Measurements from ENCODE around the gene EHMT2. TPM values are rescaled to one million over a fixed set of nuclear protein-coding genes. Genes with fewer than 3 reads are reported as not detected.
A peak's percentile ranks its signal among the peaks of the same experiment; 100 is the strongest.

The EHMT2 gene
- total and polyA plus RNA-seq, 2 of the 8 experiments (the other 6 are each of a cell fraction or from before 2014, with no cell fraction given): 125 to 177 TPM

GRCh38 chr6:31901953-31902643 lies 4.6 kb upstream of the EHMT2 start, which contains the start of gene ZBTB12:
Gene ZBTB12 (minus strand): TSS chr6:31902086. CDS start chr6:31901305, 781 bp downstream.
- H3K9ac ChIP-seq (replicated peaks in 1 of 4; ENCODE audit: extremely low read depth in 1 of 4, low read depth in 3 of 4, low read length in 3 of 4): peak within 1 kb of the TSS in 3 of 4 experiments; percentile 34 to 57 (median 42); a peak in 5 of 7 replicates
- peaks cover 0 to 18% (median 12%) of the 10 kb centered on the region in 4 experiments; a peak in 6 of 7 replicates for H3K4me1 ChIP-seq (replicated peaks in 1 of 4; ENCODE audit: control insufficient read depth in 3 of 4, insufficient read depth in 4 of 4, low read length in 3 of 4)
- peak within 1 kb of the TSS; percentile 20 for H4K5ac ChIP-seq (ENCODE audit: insufficient read length, low read depth, low read length)
- 0 out of 2 replicates have a peak within 1 kb of the TSS, but pooled peaks have one; percentile 6 for H2BK20ac ChIP-seq (ENCODE audit: low read length)
- WGBS, 2 experiments (ENCODE audit: extremely low coverage in 1 of 2, insufficient coverage in 1 of 2, insufficient read length in 1 of 2, insufficient replicate concordance in 2 of 2, low coverage in 1 of 2, low lambda C conversion rate in 2 of 2, missing lambda C conversion rate in 1 of 2): 2% methylated on average over 47 of the region's 77 CpGs; no CpG with 5 or more reads in 1 of the 2 experiments
- H2AK5ac ChIP-seq (ENCODE audit: low read depth, low read length): no peak within 1 kb of the TSS
- H2BK120ac ChIP-seq (replicated peaks; ENCODE audit: low read depth, low read length): no peak within 1 kb of the TSS
- H2AFZ ChIP-seq (ENCODE audit: low read length): no peak within 1 kb of the TSS
- peak within 1 kb of the TSS; percentile 95 for H3K18ac ChIP-seq (ENCODE audit: extremely low read depth, low read length)
- DNase-seq (ENCODE audit: low read depth in 1 of 2, low spot score in 2 of 2): peak; percentile 86 to 93
- no peak within 1 kb of the TSS for H3K27ac ChIP-seq (ENCODE audit: low read depth, low read length)
- H3K4me2 ChIP-seq (ENCODE audit: insufficient read depth in 1 of 2, low read depth in 2 of 2, low read length in 2 of 2): peak within 1 kb of the TSS; percentile 86
- H3K36me3 ChIP-seq (ENCODE audit: control insufficient read depth in 2 of 4, insufficient read depth in 4 of 4, low read length in 3 of 4): peaks cover 0 to 5% (median 3%) of the 10 kb centered on the region in 4 experiments; a peak in 3 of 8 replicates
- H3K23ac ChIP-seq (ENCODE audit: insufficient read length): no peak within 1 kb of the TSS
- peak within 1 kb of the TSS; percentile 62 for H4K91ac ChIP-seq (replicated peaks; ENCODE audit: insufficient read length, low read length)
- no peaks in the 10 kb centered on the region for H3K9me3 ChIP-seq (ENCODE audit: insufficient read depth in 2 of 2, low read depth in 1 of 2, low read length in 1 of 2)
- peak within 1 kb of the TSS; percentile 19 for H3K4ac ChIP-seq (replicated peaks; ENCODE audit: insufficient read length, low read depth, low read length)
- peak within 1 kb of the TSS; percentile 42 for H3K56ac ChIP-seq (replicated peaks; ENCODE audit: insufficient read length, low read depth, low read length)
- H2BK12ac ChIP-seq (ENCODE audit: low read depth, low read length): peak within 1 kb of the TSS; percentile 68
- H3K79me2 ChIP-seq (ENCODE audit: control insufficient read depth in 1 of 2, insufficient read depth in 2 of 2, low read length in 2 of 2): peaks cover 0 to 12% of the 10 kb centered on the region in 2 experiments; a peak in 2 of 4 replicates
- no peaks in the 10 kb centered on the region for H3K27me3 ChIP-seq (replicated peaks in 1 of 4; ENCODE audit: control insufficient read depth in 3 of 4, extremely low read depth in 1 of 4, insufficient read depth in 3 of 4, low read length in 3 of 4)
- no peak for FAIRE-seq
- H3K14ac ChIP-seq (ENCODE audit: insufficient read length): no peak within 1 kb of the TSS
- ChIA-PET CTCF (ENCODE audit: partially characterized antibody) (interaction anchor here (0.9 to 1.3 kb wide), 3 partner anchors 44 to 50 kb away, joined by 3 to 5 read pairs (median 3); partner anchors contain the start of gene CFB), POLR2A (ENCODE audit: partially characterized antibody) (interaction anchor here (0.7 to 1.2 kb wide), 9 partner anchors 11 to 188 kb away, joined by 3 to 5 read pairs (median 3); partner anchors contain the start of genes HSPA1A and HSPA1L)
- H2BK15ac ChIP-seq (ENCODE audit: low read length): peak within 1 kb of the TSS; percentile 81
- peak within 1 kb of the TSS; percentile 42 for H4K8ac ChIP-seq (ENCODE audit: extremely low read depth, insufficient read depth, low read length)
- peak within 1 kb of the TSS; percentile 90; the same call in 1 of the 2 replicates for H2BK5ac ChIP-seq (ENCODE audit: low read depth, low read length)
- peaks cover 10% of the 10 kb centered on the region for H3K23me2 ChIP-seq (ENCODE audit: low read depth, low read length)
- no peaks in the 10 kb centered on the region for H4K20me1 ChIP-seq (replicated peaks in 1 of 2; ENCODE audit: control insufficient read depth in 1 of 2, insufficient read depth in 2 of 2, low read length in 2 of 2)
- peaks cover 2% of the 10 kb centered on the region for H3K79me1 ChIP-seq (ENCODE audit: low read depth, low read length)
- H3K4me3 ChIP-seq (ENCODE audit: extremely low read depth in 1 of 4, insufficient read depth in 2 of 4, low read depth in 3 of 4, low read length in 4 of 4): peak within 1 kb of the TSS; percentile 29 to 66 (median 51)
- TF ChIP-seq CHD1 (IDR thresholded peaks at IDR 0.05; ENCODE audit: low read depth, low read length): no peak
- no peak for TF ChIP-seq CBX5 (IDR thresholded peaks at IDR 0.05; ENCODE audit: low read depth, low read length)
- no peak for TF ChIP-seq BRCA1 (IDR thresholded peaks at IDR 0.05; ENCODE audit: low read depth, low read length)
- peak; percentile 56 to 57 for TF ChIP-seq RAD21 (IDR thresholded peaks at IDR 0.05 in 1 of 2, conservative IDR thresholded peaks at IDR 0.05 in 1 of 2; ENCODE audit: low read depth in 2 of 2, low read length in 2 of 2)
- no peak for TF ChIP-seq GTF2F1 (IDR thresholded peaks at IDR 0.05; ENCODE audit: borderline replicate concordance, low read depth, low read length)
- no peak; the same call in 1 of the 2 replicates for TF ChIP-seq MAX (IDR thresholded peaks at IDR 0.05)
- peak; percentile 69; the same call in 1 of the 2 replicates for TF ChIP-seq RBBP5 (IDR thresholded peaks at IDR 0.05; ENCODE audit: borderline replicate concordance, low read depth, low read length)
- peak; percentile 25; the same call in 1 of the 2 replicates for TF ChIP-seq YY1 (IDR thresholded peaks at IDR 0.05; ENCODE audit: low read depth, low read length)
- peak; percentile 44 for TF ChIP-seq NRF1 (IDR thresholded peaks at IDR 0.05; ENCODE audit: low read depth, low read length)
- no peak for TF ChIP-seq SP2 (IDR thresholded peaks at IDR 0.05; ENCODE audit: low read length)
- no peak for TF ChIP-seq NANOG (IDR thresholded peaks at IDR 0.05; ENCODE audit: insufficient read depth, low read depth, low read length, poor library complexity, severe bottlenecking)

All from H1 (cell line).